Activated CD4-positive, CD25-positive, alpha-beta regulatory T cell treated with anti-CD3 and anti-CD28 coated beads, Interleukin-2, amount 50 U/mL, for 72 hours (primary cell): Measurements from ENCODE around the gene SLC18A2.
"Not testable (repeated sequence)": the region's sequence is repeated elsewhere in the genome, so short reads cannot be mapped to it uniquely, and the experiment has no call there.

ENCODE experiments used
- DNase-seq: peaks from one replicate; pipeline ENCODE4 v3.0.0; 2021

Gene SLC18A2

GRCh38 chr10:117240621-117241529 lies at the start of gene SLC18A2:
Gene SLC18A2 (plus strand): TSS chr10:117241114. CDS start chr10:117241694, 580 bp downstream.
- no peak for DNase-seq

DNA sequence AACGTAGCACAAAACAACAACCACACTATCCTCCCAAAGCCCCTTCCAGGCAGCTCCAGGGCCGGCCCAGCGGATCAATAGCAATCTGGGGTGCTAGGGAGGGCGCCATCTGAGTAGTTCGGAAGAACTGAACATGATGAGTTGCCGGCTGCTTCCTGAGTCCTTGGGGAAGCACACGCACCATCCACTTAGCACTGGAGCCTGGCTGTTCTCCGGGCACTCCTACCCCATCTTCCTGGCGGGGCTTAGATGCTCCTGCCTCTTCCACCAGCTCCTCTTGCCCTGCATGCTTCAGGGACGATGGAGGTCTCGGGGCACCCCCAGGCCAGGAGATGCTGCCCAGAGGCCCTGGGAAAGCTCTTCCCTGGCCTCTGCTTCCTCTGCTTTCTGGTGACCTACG lies 43.7 kb upstream of the SLC18A2 start, which contains the start of gene KCNK18:
KCNK18 (plus strand) TSS at position 301 of the 400 bp plus-strand sequence; CDS start at position 301, 0 bp downstream.
- DNase-seq = no peak

GRCh38 chr10:117198088-117198487 lies 42.8 kb upstream of the SLC18A2 start:
- no peak for DNase-seq

GRCh38 chr10:117201826-117202225 lies 39.1 kb upstream of the SLC18A2 start:
- DNase-seq = no peak

DNA sequence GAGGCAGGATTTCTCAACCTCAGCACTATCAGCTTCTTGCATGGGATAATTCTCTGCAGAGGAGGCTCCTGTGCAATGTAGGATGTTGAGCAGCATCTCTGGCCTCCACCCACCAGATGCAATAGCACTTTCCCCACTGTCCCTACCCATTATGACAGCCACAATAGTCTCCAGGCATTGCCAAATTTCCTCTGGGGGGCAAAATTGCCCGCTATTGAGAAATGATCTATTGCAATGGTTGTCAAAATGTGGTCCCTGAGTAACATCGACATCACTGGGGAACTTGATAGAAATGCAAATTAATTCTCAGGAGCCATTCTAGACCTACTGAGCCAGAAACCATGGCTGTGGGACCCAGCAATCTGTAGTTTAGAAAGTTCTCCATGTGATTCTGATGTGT lies 36.6 kb upstream of the SLC18A2 start:
- no peak for DNase-seq

DNA sequence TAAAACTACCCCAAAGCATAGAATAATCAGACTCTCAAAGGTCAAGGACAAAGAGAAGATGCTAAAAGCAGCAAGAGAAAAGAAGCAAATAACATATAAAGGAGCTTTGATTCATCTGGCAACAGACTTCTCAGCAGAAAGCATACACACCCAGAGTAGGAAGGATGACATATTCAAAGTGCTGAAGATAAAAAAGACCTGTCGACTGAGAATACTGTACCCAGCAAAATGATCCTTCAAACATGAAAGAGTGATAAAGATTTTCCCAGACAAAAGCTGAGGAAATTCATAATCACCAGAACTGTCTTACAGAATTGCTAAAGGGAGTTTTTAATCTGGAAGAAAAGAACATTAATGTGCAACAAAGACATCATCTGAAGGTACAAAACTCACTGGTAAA lies 28.7 kb upstream of the SLC18A2 start:
- no peak for DNase-seq

DNA sequence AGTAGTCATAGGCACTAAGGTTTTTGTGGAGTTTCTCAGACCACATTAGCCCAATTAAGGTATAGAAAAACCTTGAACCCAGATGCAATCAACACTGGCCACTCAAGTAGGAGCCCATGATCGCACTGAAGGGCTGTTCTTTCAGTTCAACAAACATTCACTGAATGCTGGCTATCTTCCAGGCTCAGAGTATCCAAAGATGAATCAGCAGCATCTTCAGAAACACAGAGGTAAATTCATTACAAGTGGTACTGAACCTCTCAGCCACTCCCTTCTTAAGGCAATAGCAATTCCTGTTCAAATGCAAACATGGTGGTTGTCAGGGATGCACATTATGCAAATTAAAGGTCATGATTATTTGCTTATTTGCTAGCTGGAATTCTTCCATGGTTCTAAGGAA lies 26.5 kb upstream of the SLC18A2 start:
- DNase-seq = no peak

DNA sequence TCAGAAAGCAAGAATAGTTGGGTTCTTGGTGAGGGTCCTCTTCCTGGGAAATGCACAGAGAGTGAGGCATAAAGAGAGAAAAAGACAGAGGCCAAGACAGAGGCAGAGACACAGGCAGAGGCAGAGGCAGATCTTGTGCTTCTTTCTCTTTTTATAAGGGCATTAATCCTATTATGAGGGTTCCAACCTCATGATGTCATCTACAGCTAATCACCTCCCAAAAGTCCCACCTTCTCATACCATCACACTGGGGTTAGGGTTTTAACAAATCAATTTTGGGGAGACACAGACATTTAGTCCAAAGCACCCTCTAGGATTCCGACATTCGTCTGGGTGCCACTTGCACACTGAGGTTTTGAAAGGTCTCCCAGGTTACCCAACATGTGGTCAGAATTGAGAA lies 25.8 kb upstream of the SLC18A2 start:
- DNase-seq = no peak

DNA sequence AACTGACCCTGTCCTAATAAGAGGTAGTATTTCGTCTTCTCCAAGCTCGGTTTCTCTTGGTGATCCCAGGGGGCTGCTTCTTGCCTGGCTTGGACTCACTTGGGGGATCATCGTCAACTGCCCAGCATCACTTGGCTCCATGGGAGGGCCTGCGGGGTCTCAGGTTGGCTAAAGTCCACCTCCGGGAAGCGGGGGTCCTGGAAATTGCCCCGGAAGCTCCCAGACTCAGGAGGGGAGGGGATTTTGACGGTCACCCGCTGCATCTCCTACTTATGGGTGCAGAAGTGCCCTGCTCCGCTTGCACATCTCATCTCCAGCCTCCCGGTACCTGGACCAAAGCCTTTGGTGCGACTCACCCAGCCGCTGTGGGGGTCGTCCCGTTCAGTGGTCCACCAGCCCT lies 24.9 kb upstream of the SLC18A2 start:
- DNase-seq = no peak

DNA sequence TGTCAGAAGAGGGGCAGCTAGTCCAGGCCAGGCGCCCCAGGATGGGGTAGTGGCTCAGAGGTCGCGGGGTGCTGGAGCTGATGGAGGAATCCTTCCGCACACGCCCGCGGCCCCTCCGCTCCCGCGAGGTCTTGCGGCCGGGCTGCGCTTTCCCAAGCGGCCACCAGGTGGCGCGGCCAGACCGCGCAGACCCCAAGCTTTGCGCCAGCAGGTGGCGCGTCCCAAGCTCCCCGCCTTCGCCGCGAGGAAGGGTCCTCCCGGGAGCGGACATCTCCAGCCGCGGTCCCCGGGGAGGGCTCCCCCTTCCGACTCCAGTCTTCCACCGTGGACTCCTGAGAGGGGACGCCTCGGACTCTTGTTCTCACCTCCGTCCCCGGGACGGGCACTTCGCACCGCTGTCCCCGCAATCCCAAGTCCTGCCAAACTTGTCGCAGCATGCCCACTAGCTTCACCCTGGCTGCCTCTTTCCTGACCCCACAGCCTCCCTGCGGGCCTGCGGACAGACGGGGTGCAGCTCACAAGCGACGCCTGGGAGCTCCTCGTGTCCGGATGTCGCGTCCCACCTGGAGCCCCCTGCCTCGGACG lies 24.2 kb upstream of the SLC18A2 start:
- peak; percentile 80 for DNase-seq

GRCh38 chr10:117217196-117217761 lies 23.6 kb upstream of the SLC18A2 start:
- DNase-seq = peak; percentile 33

GRCh38 chr10:117218654-117219053 lies 22.3 kb upstream of the SLC18A2 start:
- no peak for DNase-seq

DNA sequence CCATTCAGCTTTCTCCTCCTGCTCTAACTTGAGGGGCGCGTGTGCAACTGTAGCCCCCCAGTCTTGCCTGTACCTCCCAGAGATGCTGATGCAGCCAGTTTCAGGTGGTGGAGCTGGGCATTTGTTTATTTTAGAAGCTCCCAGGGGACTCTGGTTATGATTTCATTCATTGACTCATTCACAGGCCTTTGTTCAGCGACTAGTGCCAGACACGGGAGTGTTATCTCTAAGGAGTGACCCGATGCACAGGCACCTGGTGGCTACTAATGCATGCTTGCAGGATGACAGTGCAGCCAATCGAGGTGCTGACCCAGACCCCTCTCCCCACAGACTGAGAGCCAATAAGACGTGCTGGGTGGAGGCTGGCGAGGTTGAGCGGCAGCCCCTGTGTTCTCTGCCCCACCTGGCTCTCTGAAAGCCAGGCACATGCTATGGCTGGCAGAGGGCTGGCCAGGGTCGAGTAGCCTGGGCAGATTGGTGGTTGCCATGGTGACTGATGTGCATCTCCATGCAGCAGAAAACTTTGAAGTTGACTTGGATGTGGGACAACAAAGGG lies 19.7 kb upstream of the SLC18A2 start:
- DNase-seq = no peak

DNA sequence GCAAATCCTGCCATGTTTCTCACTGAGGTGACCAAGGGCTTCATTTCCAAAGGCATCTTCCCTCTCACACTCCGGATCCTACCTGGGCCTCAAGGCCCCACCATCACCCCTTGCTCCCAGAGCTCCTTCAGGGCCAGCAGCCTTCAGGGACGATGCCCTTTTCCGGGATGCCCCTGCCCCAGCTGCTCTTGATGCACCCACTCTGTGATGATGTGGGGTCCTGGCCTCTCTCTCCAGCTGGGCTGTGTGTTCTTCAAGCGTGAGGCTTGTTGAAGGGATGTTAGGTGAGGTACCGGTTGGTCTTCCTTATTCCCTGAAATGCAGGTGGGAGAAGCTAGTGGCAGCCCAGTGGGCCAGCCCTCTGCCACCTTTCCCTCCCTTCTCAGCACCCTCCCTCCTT lies 18.4 kb upstream of the SLC18A2 start:
- no peak for DNase-seq

GRCh38 chr10:117222976-117223692 lies 17.8 kb upstream of the SLC18A2 start:
- DNase-seq = no peak

GRCh38 chr10:117223693-117224430 lies 17.1 kb upstream of the SLC18A2 start:
- DNase-seq = no peak

- DNase-seq = no peak
These were observed 16.0 kb upstream of the SLC18A2 start for GRCh38 chr10:117224881-117225280.

GRCh38 chr10:117226813-117227451 lies 14.0 kb upstream of the SLC18A2 start:
- no peak for DNase-seq

DNA sequence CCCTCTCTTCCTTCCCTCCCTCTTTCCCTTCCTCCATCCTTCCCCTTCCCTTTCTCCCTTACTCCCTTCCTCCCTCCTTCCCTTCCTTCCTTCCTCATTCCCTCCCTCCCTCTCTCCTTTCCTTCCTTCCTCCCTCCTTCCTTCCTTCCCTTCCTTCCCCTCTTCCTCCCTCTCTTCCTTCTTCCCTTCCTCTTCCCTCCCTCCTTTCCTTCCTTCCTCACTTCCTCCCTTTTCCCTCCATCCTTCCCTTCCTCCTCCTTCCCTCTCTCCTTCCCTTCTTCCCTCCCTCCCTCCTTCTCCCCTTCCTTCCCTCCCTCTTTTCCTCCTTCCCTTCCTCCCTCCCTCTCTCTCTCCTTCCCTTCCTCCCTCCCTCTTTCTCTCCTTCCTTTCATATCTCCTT lies 12.7 kb upstream of the SLC18A2 start:
- DNase-seq = no peak

DNA sequence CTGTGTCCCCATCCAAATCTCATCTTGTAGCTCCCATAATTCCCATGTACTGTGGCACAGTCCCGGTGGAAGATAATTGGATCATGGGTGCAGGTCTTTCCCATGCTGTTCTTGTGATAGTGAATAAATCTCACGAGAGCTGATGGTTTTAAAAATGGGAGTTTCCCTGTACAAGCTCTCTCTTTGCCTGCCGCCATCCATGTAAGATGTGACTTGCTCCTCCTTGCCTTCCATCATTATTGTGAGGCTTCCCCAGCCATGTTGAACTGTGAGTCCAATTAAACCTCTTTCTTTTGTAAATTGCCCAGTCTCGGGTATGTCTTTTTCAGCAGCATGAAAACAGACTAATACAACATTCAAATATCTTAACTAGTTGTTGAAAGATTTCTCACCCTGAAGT lies 10.8 kb upstream of the SLC18A2 start:
- not testable (repeated sequence) for DNase-seq

DNA sequence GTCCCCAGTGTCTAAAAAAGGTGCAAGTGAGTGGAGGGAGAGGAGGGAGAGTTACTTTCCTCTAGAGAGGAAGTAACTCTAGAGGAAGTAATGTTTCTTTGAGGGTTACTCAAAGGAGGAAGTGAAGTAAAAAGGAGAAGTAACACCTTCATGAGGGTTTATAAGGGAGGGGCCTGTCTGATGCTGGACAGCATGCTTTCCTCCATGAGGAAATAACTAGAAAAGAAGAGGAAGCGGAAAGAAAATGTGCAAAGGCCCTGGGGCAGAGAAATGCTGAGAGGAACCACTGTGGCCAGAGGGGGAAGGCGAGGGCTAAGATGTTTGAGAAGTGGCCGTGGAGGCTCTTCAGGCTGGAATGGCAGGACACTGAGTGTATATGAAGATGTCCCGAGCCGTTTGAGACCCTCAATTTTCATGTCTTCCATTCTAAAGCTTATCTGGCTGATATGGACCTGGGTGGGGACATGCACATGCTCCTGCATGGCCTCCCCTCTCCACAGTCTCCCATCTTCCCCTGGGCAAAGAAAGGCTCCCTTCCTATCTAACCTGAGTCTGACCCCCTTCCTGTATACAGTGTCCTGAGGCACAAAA lies 3.4 kb upstream of the SLC18A2 start:
- no peak for DNase-seq
